Mesenchymal stem cell (in vitro differentiated cells and primary cell): ENCODE measurements around the gene DDT.
"Not testable (repeated sequence)": the region's sequence is repeated elsewhere in the genome, so short reads cannot be mapped to it uniquely, and the experiment has no call there.

Experiments
- DNase-seq: peaks from one replicate; pipeline ENCODE4 v3.0.0-alpha.2; 2013
- H2AFZ ChIP-seq: one replicate; pipeline ENCODE4 v1.6.1; 2013; ENCODE audit warnings: low read depth, mild to moderate bottlenecking, control low read depth, inconsistent platforms, low read length, moderate library complexity
- H2AK5ac ChIP-seq: 2 replicates; pipeline ENCODE4 v1.6.1; 2013; ENCODE audit warnings: low read length, moderate library complexity, mild to moderate bottlenecking, inconsistent platforms; ENCODE audit not compliant: severe bottlenecking
- H2BK120ac ChIP-seq: one replicate; pipeline ENCODE4 v1.6.1; 2013; ENCODE audit warnings: low read depth, mild to moderate bottlenecking, inconsistent platforms, low read length, moderate library complexity
- H2BK12ac ChIP-seq, 2 experiments: one replicate each; pipeline ENCODE4 v1.6.1; 2013; ENCODE audit warnings: inconsistent platforms in 2 of 2, low read length in 2 of 2, mild to moderate bottlenecking in 2 of 2, moderate library complexity in 2 of 2, control low read depth in 1 of 2
- H2BK15ac ChIP-seq: one replicate; pipeline ENCODE4 v1.6.1; 2013; ENCODE audit warnings: mild to moderate bottlenecking, low read depth, inconsistent platforms; ENCODE audit not compliant: poor library complexity, severe bottlenecking
- H2BK5ac ChIP-seq: 2 replicates; pipeline ENCODE4 v1.6.1; 2013; ENCODE audit warnings: low read depth, mild to moderate bottlenecking, low read length, control low read depth, inconsistent platforms; ENCODE audit not compliant: poor library complexity, severe bottlenecking
- H3K14ac ChIP-seq, 2 experiments: one replicate each; pipeline ENCODE4 v1.6.1; 2013; ENCODE audit warnings: inconsistent platforms in 2 of 2, low read length in 2 of 2, control low read depth in 1 of 2, mild to moderate bottlenecking in 1 of 2, moderate library complexity in 1 of 2
- H3K18ac ChIP-seq, 2 experiments: one replicate each; pipeline ENCODE4 v1.6.1; 2013; ENCODE audit warnings: inconsistent platforms in 2 of 2, low read length in 2 of 2, control low read depth in 1 of 2, low read depth in 1 of 2, mild to moderate bottlenecking in 1 of 2
- H3K23ac ChIP-seq, 2 experiments: one replicate each; pipeline ENCODE4 v1.6.1; 2013; ENCODE audit warnings: inconsistent platforms in 2 of 2, low read length in 2 of 2, mild to moderate bottlenecking in 2 of 2, moderate library complexity in 2 of 2, control low read depth in 1 of 2
- H3K27ac ChIP-seq: 2 replicates; pipeline ENCODE4 v1.5.1; 2013; ENCODE audit warnings: mild to moderate bottlenecking, moderate library complexity, low read length, control low read depth, inconsistent platforms; ENCODE audit not compliant: poor library complexity, severe bottlenecking
- H3K27me3 ChIP-seq, 2 experiments: 2 replicates each; pipeline versions ENCODE4 v1.6.1 to v1.7.0; 2013; ENCODE audit warnings: low read length in 2 of 2, mild to moderate bottlenecking in 2 of 2, moderate library complexity in 2 of 2, control low read depth in 1 of 2, inconsistent platforms in 1 of 2; ENCODE audit not compliant: control insufficient read depth in 1 of 2, insufficient read depth in 1 of 2
- H3K36me3 ChIP-seq, 2 experiments: 2 replicates each; pipeline versions ENCODE4 v1.6.1 to v1.7.0; 2013; ENCODE audit warnings: low read length in 2 of 2, control low read depth in 1 of 2, inconsistent platforms in 1 of 2, low read depth in 1 of 2, mild to moderate bottlenecking in 1 of 2; ENCODE audit not compliant: insufficient read depth in 2 of 2, control insufficient read depth in 1 of 2
- H3K4ac ChIP-seq, 2 experiments: one replicate each; pipeline ENCODE4 v1.6.1; 2013; ENCODE audit warnings: inconsistent platforms in 2 of 2, low read length in 2 of 2, mild to moderate bottlenecking in 2 of 2, moderate library complexity in 2 of 2, control low read depth in 1 of 2, low read depth in 1 of 2
- H3K4me1 ChIP-seq: 2 replicates; pipeline ENCODE4 v1.6.1; 2013; ENCODE audit warnings: low read depth, low read length, control low read depth; ENCODE audit not compliant: control insufficient read depth, insufficient read depth
- H3K4me2 ChIP-seq: 2 replicates; pipeline ENCODE4 v1.6.1; 2013; ENCODE audit warnings: low read length, mild to moderate bottlenecking, inconsistent platforms; ENCODE audit not compliant: poor library complexity, severe bottlenecking
- H3K4me3 ChIP-seq, 2 experiments: 2 replicates each; pipeline versions ENCODE4 v1.5.1 to v1.7.0; 2013; ENCODE audit warnings: low read length in 2 of 2, mild to moderate bottlenecking in 2 of 2, control low read depth in 1 of 2, low read depth in 1 of 2; ENCODE audit not compliant: insufficient read depth in 1 of 2
- H3K79me1 ChIP-seq: replicated peaks from 2 replicates; pipeline ENCODE4 v1.6.1; 2013; ENCODE audit warnings: mild to moderate bottlenecking, control low read depth, low read length, inconsistent platforms; ENCODE audit not compliant: poor library complexity, severe bottlenecking
- H3K9ac ChIP-seq: 2 replicates; pipeline ENCODE4 v1.7.0; 2013; ENCODE audit warnings: mild to moderate bottlenecking, low read length, moderate library complexity
- H3K9me3 ChIP-seq: 2 replicates; pipeline ENCODE4 v1.7.0; 2013; ENCODE audit warnings: mild to moderate bottlenecking, low read length; ENCODE audit not compliant: control insufficient read depth
- H4K8ac ChIP-seq: one replicate; pipeline ENCODE4 v1.6.1; 2013; ENCODE audit warnings: inconsistent platforms, mild to moderate bottlenecking, low read length, moderate library complexity
- H4K91ac ChIP-seq: one replicate; pipeline ENCODE4 v1.6.1; 2013; ENCODE audit warnings: mild to moderate bottlenecking, low read length, inconsistent platforms
- WGBS: methylation state at CpG from one replicate; pipeline ENCODE4 v1.1.7; 2013; ENCODE audit warnings: mixed read lengths; 5-methylcytosine and 5-hydroxymethylcytosine counted together

Gene DDT

GRCh38 chr22:23974836-23975352 lies 653 bp upstream of the DDT start:
- not testable (repeated sequence) for H3K27ac ChIP-seq, H2AFZ ChIP-seq
- no CpG with 5 or more reads among the region's 27 CpGs for WGBS

GRCh38 chr22:23971927-23972326 lies 2.3 kb downstream of the DDT start:
- H4K91ac ChIP-seq, H2AK5ac ChIP-seq, H3K9ac ChIP-seq, H4K8ac ChIP-seq, H3K4me1 ChIP-seq, H2BK15ac ChIP-seq, H3K14ac ChIP-seq, H3K23ac ChIP-seq, H3K4me3 ChIP-seq, H3K4me2 ChIP-seq, H3K27ac ChIP-seq, H3K18ac ChIP-seq, H2AFZ ChIP-seq, H3K9me3 ChIP-seq, DNase-seq, H2BK5ac ChIP-seq, H3K27me3 ChIP-seq, H3K4ac ChIP-seq, H2BK12ac ChIP-seq, H2BK120ac ChIP-seq: not testable (repeated sequence)
- H3K36me3 ChIP-seq, result peaks cover 29 to 31% of the 10 kb centered on the region in 2 experiments
- WGBS, result 100% methylated on average over 3 of the region's 3 CpGs
- peaks cover 10% of the 10 kb centered on the region for H3K79me1 ChIP-seq

More at GRCh38 chr22:23974836-23975352, 653 bp upstream of the DDT start:
- not testable (repeated sequence) for H2BK120ac ChIP-seq, H3K79me1 ChIP-seq, H2BK5ac ChIP-seq, H3K4me1 ChIP-seq, H3K9ac ChIP-seq, H3K4ac ChIP-seq, H3K27me3 ChIP-seq, H4K8ac ChIP-seq, DNase-seq, H2BK15ac ChIP-seq, H3K9me3 ChIP-seq, H2BK12ac ChIP-seq, H3K4me2 ChIP-seq, H3K18ac ChIP-seq, H2AK5ac ChIP-seq, H3K14ac ChIP-seq, H4K91ac ChIP-seq, H3K4me3 ChIP-seq, H3K23ac ChIP-seq
- H3K36me3 ChIP-seq, result peaks cover 19 to 22% of the 10 kb centered on the region in 2 experiments

GRCh38 chr22:23970816-23971486 lies 3.3 kb downstream of the DDT start:
- H3K23ac ChIP-seq, result no peak overlapping the region
- no peak overlapping the region for H2BK120ac ChIP-seq
- no peak overlapping the region for H4K91ac ChIP-seq
- H2AK5ac ChIP-seq, result no peak overlapping the region
- no peak overlapping the region for H3K4me3 ChIP-seq
- no peak overlapping the region for H2BK12ac ChIP-seq
- no peaks in the 10 kb centered on the region for H3K27me3 ChIP-seq
- no peak overlapping the region for H3K18ac ChIP-seq
- H2BK15ac ChIP-seq, result no peak overlapping the region
- no peak overlapping the region for H3K4ac ChIP-seq
- peaks cover 7% of the 10 kb centered on the region for H3K4me1 ChIP-seq
- WGBS, result 85% methylated on average over 4 of the region's 6 CpGs
- H3K27ac ChIP-seq, result no peak overlapping the region
- peak overlapping the region; percentile 19 for H2AFZ ChIP-seq
- DNase-seq, result no peak
- H3K36me3 ChIP-seq, result peaks cover 29 to 31% of the 10 kb centered on the region in 2 experiments
- H3K9me3 ChIP-seq, result no peaks in the 10 kb centered on the region
- peak overlapping the region in 1 of 2 experiments; percentile 14 for H3K14ac ChIP-seq
- H2BK5ac ChIP-seq, result no peak overlapping the region
- H3K79me1 ChIP-seq, result peaks cover 10% of the 10 kb centered on the region
- H3K9ac ChIP-seq, result no peak overlapping the region
- H3K4me2 ChIP-seq, result no peak overlapping the region
- H4K8ac ChIP-seq, result no peak overlapping the region

GRCh38 chr22:23970201-23970641 lies 4.0 kb downstream of the DDT start:
- no peaks in the 10 kb centered on the region for H3K9me3 ChIP-seq
- H3K4ac ChIP-seq, result no peak overlapping the region
- H2BK12ac ChIP-seq, result no peak overlapping the region
- H3K23ac ChIP-seq, result no peak overlapping the region
- no peak overlapping the region for H3K18ac ChIP-seq
- no peak for DNase-seq
- H2BK5ac ChIP-seq, result no peak overlapping the region
- H3K4me2 ChIP-seq, result no peak overlapping the region
- H4K8ac ChIP-seq, result no peak overlapping the region
- no peak overlapping the region for H3K27ac ChIP-seq
- no peak overlapping the region for H4K91ac ChIP-seq
- no peaks in the 10 kb centered on the region for H3K27me3 ChIP-seq
- H3K9ac ChIP-seq, result no peak overlapping the region
- H3K36me3 ChIP-seq, result peaks cover 29 to 31% of the 10 kb centered on the region in 2 experiments
- peaks cover 10% of the 10 kb centered on the region for H3K79me1 ChIP-seq
- H3K4me1 ChIP-seq, result peaks cover 7% of the 10 kb centered on the region
- no peak overlapping the region for H2BK120ac ChIP-seq
- H3K4me3 ChIP-seq, result no peak overlapping the region
- H3K14ac ChIP-seq, result no peak overlapping the region
- H2BK15ac ChIP-seq, result no peak overlapping the region
- H2AFZ ChIP-seq, result no peak overlapping the region
- no peak overlapping the region for H2AK5ac ChIP-seq
- WGBS, result 96% methylated on average over 5 of the region's 5 CpGs
